LNCAP (cell line): ENCODE results near the gene KAT2A.

Experiments used
- TF ChIP-seq, protein P1 (sequence below): fragments of 450-650 bp; IDR thresholded peaks from 2 replicates; pipeline ENCODE4 v1.5.1; 2017; ENCODE audit warnings: mild to moderate bottlenecking

The KAT2A gene

DNA sequence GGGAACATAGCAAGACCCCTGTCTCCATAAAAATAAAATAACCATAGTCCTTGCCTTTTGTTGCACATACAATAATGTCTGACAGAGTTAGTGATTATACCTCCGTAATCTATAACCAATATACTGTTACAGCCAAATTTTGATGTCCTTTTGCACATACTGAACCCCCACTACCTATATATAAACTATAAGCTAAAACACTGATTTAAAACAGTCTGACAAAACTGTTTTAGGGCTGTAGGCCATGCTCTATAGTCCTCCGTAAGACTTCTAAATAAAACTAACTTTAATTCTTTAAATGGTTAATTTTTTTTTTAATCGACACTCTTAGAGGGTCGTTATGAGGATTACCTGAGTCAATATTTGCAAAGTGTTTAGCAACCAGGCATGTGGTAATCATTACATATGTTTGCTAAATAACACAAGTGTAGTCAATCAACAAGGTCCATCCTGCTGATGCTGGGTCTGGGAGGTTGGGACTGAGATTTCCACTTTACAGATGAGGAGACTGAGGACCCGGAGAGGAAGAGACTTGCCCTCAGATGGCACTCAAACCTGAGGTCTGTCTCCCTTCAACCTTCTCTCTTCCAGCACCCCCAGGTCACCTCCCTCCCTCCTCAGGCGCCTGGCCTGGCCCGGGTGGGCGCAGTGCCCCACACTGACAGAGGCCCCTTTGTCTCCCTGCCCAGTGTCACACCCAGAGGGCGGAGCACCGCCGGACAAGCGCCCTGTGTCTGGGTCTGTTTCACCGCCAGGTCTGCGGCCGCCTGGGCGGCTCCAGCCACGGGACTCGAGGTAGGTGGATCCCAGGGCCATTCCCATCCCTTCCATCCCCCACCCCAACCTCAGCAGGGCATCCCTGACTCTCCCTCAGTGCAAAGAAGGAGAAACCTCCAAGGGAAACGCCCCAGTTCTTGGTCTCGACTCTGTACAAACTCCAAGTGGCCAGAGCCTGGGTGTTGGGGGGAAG is 33.1 kb downstream of the KAT2A start:
- TF ChIP-seq, protein P1, sequence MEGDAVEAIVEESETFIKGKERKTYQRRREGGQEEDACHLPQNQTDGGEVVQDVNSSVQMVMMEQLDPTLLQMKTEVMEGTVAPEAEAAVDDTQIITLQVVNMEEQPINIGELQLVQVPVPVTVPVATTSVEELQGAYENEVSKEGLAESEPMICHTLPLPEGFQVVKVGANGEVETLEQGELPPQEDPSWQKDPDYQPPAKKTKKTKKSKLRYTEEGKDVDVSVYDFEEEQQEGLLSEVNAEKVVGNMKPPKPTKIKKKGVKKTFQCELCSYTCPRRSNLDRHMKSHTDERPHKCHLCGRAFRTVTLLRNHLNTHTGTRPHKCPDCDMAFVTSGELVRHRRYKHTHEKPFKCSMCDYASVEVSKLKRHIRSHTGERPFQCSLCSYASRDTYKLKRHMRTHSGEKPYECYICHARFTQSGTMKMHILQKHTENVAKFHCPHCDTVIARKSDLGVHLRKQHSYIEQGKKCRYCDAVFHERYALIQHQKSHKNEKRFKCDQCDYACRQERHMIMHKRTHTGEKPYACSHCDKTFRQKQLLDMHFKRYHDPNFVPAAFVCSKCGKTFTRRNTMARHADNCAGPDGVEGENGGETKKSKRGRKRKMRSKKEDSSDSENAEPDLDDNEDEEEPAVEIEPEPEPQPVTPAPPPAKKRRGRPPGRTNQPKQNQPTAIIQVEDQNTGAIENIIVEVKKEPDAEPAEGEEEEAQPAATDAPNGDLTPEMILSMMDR: no peak

DNA sequence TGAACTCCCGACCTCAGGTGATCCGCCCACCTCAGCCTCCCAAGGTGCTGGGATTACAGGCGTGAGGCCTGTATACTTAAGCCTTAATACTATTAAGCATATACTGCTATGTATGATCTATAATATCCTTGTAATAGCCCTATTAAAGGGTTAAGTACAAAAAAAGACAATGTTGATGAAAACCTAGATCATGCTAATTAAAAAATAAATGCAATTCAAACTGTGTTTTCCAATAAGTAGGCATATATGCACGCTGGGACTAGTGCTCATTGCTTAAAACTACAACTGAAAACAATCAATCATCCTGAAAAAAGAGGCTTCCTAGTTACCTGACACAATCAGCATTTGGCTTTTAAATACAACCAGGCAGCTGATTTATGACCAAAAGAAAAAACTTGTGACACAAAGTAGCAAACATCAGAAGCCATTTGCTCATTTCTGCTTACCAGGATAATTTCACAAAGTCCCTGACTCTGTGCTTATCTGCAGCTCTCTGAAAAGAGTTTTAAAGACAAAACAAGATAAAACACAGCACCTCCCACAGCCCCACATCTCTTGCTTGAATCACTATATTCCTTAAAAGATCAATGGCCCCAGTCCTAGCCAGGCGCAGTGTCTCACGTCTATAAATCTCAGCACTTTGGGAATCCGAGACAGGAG is 34.0 kb downstream of the KAT2A start:
- TF ChIP-seq, protein P1: no peak

- TF ChIP-seq, protein P1: no peak
Measured at GRCh38 chr17:42081516-42082129, 39.5 kb downstream of the KAT2A start.

DNA sequence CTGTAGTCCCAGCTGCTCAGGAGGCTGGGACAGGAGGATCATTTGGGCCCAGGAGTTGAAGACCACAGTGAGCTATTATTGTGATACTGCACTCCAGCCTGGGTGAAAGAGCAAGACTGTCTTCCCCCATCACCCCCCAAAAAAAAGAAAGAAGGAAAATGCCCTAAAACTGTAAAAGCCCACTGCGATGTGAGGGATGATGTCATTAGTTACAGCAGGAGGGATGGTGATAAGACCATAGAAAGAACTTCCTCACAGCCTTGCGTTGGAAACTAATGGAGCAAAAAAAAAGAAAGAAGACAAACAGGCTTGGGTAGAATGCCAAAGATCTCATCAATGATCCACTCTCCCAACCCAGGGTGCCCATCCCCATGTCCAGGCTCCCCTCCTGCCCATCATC is 41.6 kb downstream of the KAT2A start:
- TF ChIP-seq, protein P1: no peak

GRCh38 chr17:42078396-42079043 is 42.6 kb downstream of the KAT2A start:
- TF ChIP-seq, protein P1: no peak

- TF ChIP-seq, protein P1: no peak
Measured at GRCh38 chr17:42077755-42078154, 43.4 kb downstream of the KAT2A start.
